Ascending aorta (tissue), 2 donors: ENCODE measurements around the gene MED27. TPM values are rescaled to one million over a fixed set of nuclear protein-coding genes. Genes with fewer than 3 reads are reported as not detected.

Experiments
- DNase-seq, 2 donors: peaks; one replicate each; pipeline ENCODE4 v3.0.0-alpha.2; 2019; ENCODE audit warnings: low spot score in 2 of 2
- H3K27ac ChIP-seq, 2 donors: fragments of 200-600 bp; sonication (generic); one replicate each; pipeline ENCODE4 v1.5.1; 2016 to 2017; ENCODE audit warnings: mild to moderate bottlenecking in 1 of 2
- H3K27me3 ChIP-seq: fragments of 200-600 bp; sonication (generic); one replicate; pipeline ENCODE4 v1.5.1; 2017
- H3K36me3 ChIP-seq, 2 donors: fragments of 200-600 bp; sonication (generic); one replicate each; pipeline ENCODE4 v1.5.1; 2016
- H3K4me1 ChIP-seq, 2 donors: fragments of 200-600 bp; sonication (generic); one replicate each; pipeline ENCODE4 v1.5.1; 2016 to 2017; ENCODE audit warnings: mild to moderate bottlenecking in 1 of 2
- H3K4me3 ChIP-seq, 2 donors: fragments of 200-600 bp; sonication (generic); one replicate each; pipeline ENCODE4 v1.5.1; 2016 to 2017; ENCODE audit warnings: mild to moderate bottlenecking in 1 of 2
- H3K9me3 ChIP-seq, 2 donors: fragments of 200-600 bp; sonication (generic); one replicate each; pipeline ENCODE4 v1.5.1; 2016
- CTCF ChIP-seq, 3 experiments: fragments of 200-600 bp in 2 of 3; fragments of 450-650 bp in 1 of 3; sonication (generic) in 2 of 3; IDR thresholded peaks; one replicate each; pipeline ENCODE4 v1.5.1; 2016 to 2019; ENCODE audit warnings: antibody characterized with exemption in 3 of 3, mild to moderate bottlenecking in 1 of 3, moderate library complexity in 1 of 3
- intact Hi-C: fragments of 100-400 bp; cut with DNase I; formaldehyde crosslinking; loops from one replicate; pipeline ENCODE4 v1.15.1; 2023
- total RNA-seq: library from RNA; depleted of rRNA; stranded (reverse); fragments of >200 nt; gene quantifications from one replicate; pipeline ENCODE4 v1.1.0, GENCODE V29; 2016

Gene MED27
- total RNA-seq, 1 donor from 2014 or later = 19.4 TPM

- Histone ChIP-seq H3K27ac (no peak overlapping the region), H3K4me3 (no peak overlapping the region), H3K9me3 (no peaks in the 10 kb centered on the region), H3K36me3 (no peaks in the 10 kb centered on the region), H3K27me3 (no peaks in the 10 kb centered on the region), H3K4me1 (no peaks in the 10 kb centered on the region)
- no peak for TF ChIP-seq CTCF (IDR thresholded peaks at IDR 0.05)
- no peak for DNase-seq
- intact Hi-C loops = no loop called here
Measured at GRCh38 chr9:131965841-131966240, 113.8 kb downstream of the MED27 start.

- Histone ChIP-seq H3K4me1 (no peaks in the 10 kb centered on the region), H3K4me3 (no peak overlapping the region), H3K36me3 (no peaks in the 10 kb centered on the region), H3K9me3 (no peaks in the 10 kb centered on the region), H3K27me3 (no peaks in the 10 kb centered on the region), H3K27ac (no peak overlapping the region)
- no peak for TF ChIP-seq CTCF (IDR thresholded peaks at IDR 0.05)
- no peak for DNase-seq
- intact Hi-C loops = no loop called here
Measured at GRCh38 chr9:131965103-131965502, 114.6 kb downstream of the MED27 start.

GRCh38 chr9:131963072-131964030, 116.3 kb downstream of the MED27 start:
- peaks cover 0 to 6% of the 10 kb centered on the region in 2 donors for H3K36me3 ChIP-seq
- DNase-seq = no peak
- no peak overlapping the region for H3K4me3 ChIP-seq
- intact Hi-C loops = no loop called here
- no peaks in the 10 kb centered on the region for H3K27me3 ChIP-seq
- TF ChIP-seq CTCF (IDR thresholded peaks at IDR 0.05) = no peak
- H3K4me1 ChIP-seq = no peaks in the 10 kb centered on the region
- no peaks in the 10 kb centered on the region for H3K9me3 ChIP-seq
- H3K27ac ChIP-seq = no peak overlapping the region

GRCh38 chr9:131961496-131961880, 118.2 kb downstream of the MED27 start:
- Histone ChIP-seq H3K4me1 (no peaks in the 10 kb centered on the region), H3K27me3 (no peaks in the 10 kb centered on the region), H3K36me3 (peaks cover 0 to 6% of the 10 kb centered on the region in 2 donors), H3K4me3 (no peak overlapping the region), H3K27ac (no peak overlapping the region), H3K9me3 (no peaks in the 10 kb centered on the region)
- intact Hi-C loops = no loop called here
- TF ChIP-seq CTCF (IDR thresholded peaks at IDR 0.05) = no peak
- DNase-seq = no peak

- no peaks in the 10 kb centered on the region for H3K4me1 ChIP-seq
- H3K36me3 ChIP-seq = peaks cover 0 to 6% of the 10 kb centered on the region in 2 donors
- no peak for TF ChIP-seq CTCF (IDR thresholded peaks at IDR 0.05)
- no peaks in the 10 kb centered on the region for H3K9me3 ChIP-seq
- H3K27ac ChIP-seq = no peak overlapping the region
- intact Hi-C loops = no loop called here
- DNase-seq = no peak
- H3K4me3 ChIP-seq = no peak overlapping the region
- H3K27me3 ChIP-seq = no peaks in the 10 kb centered on the region
Measured at GRCh38 chr9:131960851-131961495, 118.7 kb downstream of the MED27 start.
